ENCODE measurements around the gene TNFAIP1.
"Not testable (repeated sequence)": the region's sequence is repeated elsewhere in the genome, so short reads cannot be mapped to it uniquely, and the experiment has no call there.

GRCh38 chr17:28338769-28339212, 3.2 kb downstream of the TNFAIP1 start:
- TF ChIP-seq, protein P1, sequence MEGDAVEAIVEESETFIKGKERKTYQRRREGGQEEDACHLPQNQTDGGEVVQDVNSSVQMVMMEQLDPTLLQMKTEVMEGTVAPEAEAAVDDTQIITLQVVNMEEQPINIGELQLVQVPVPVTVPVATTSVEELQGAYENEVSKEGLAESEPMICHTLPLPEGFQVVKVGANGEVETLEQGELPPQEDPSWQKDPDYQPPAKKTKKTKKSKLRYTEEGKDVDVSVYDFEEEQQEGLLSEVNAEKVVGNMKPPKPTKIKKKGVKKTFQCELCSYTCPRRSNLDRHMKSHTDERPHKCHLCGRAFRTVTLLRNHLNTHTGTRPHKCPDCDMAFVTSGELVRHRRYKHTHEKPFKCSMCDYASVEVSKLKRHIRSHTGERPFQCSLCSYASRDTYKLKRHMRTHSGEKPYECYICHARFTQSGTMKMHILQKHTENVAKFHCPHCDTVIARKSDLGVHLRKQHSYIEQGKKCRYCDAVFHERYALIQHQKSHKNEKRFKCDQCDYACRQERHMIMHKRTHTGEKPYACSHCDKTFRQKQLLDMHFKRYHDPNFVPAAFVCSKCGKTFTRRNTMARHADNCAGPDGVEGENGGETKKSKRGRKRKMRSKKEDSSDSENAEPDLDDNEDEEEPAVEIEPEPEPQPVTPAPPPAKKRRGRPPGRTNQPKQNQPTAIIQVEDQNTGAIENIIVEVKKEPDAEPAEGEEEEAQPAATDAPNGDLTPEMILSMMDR (conservative IDR thresholded peaks at IDR 0.05 in 1 of 2, IDR thresholded peaks at IDR 0.05 in 1 of 2; ENCODE audit: low read depth in 1 of 2, low read length in 2 of 2) = not testable (repeated sequence)
- not testable (repeated sequence) for TF ChIP-seq EZH2 (IDR thresholded peaks at IDR 0.05; ENCODE audit: low read length, missing control alignments)

Measured in fibroblast of lung (primary cell).